Activated naive CD4-positive, alpha-beta T cell treated with anti-CD3 and anti-CD28 coated beads, Interleukin-2, amount 10 ng/mL, durations not matched to agents 7 days and 5 days (primary cell): ENCODE measurements around the gene LYST.
A peak's percentile ranks its signal among the peaks of the same experiment; 100 is the strongest.

Experiments used
- CTCF ChIA-PET: fragments of 350-600 bp; sonication (Branson Sonifier 250); formaldehyde crosslinking; loops from one replicate; lab custom pipeline; 2021; ENCODE audit warnings: antibody characterized with exemption; lab: Charles Lee
- DNase-seq: peaks from one replicate; pipeline ENCODE4 v3.0.0-alpha.2; 2020
- H3K27ac Mint-ChIP-seq: one replicate; pipeline ENCODE4 v1.8.0; 2021; ENCODE audit warnings: mild to moderate bottlenecking, moderate library complexity, mixed read lengths
- H3K27me3 Mint-ChIP-seq: one replicate; pipeline ENCODE4 v1.8.0; 2021; ENCODE audit warnings: mild to moderate bottlenecking, mixed read lengths
- H3K36me3 Mint-ChIP-seq: one replicate; pipeline ENCODE4 v1.8.0; 2021; ENCODE audit warnings: mixed read lengths
- H3K4me1 Mint-ChIP-seq: one replicate; pipeline ENCODE4 v1.8.0; 2021; ENCODE audit warnings: mixed read lengths
- H3K4me3 Mint-ChIP-seq: one replicate; pipeline ENCODE4 v1.8.0; 2021; ENCODE audit warnings: mild to moderate bottlenecking, moderate library complexity, mixed read lengths
- H3K9me3 Mint-ChIP-seq: one replicate; pipeline ENCODE4 v1.8.0; 2021; ENCODE audit warnings: mixed read lengths

The LYST gene

GRCh38 chr1:235874261-235874660 lies 7.6 kb upstream of the LYST start:
- no peak overlapping the region for H3K27ac Mint-ChIP-seq
- DNase-seq = no peak
- peaks cover 3% of the 10 kb centered on the region for H3K36me3 Mint-ChIP-seq
- CTCF ChIA-PET = no interaction called here
- H3K4me3 Mint-ChIP-seq = no peak overlapping the region
- H3K4me1 Mint-ChIP-seq = peaks cover 59% of the 10 kb centered on the region
- H3K27me3 Mint-ChIP-seq = no peaks in the 10 kb centered on the region
- H3K9me3 Mint-ChIP-seq = no peaks in the 10 kb centered on the region

- Mint-ChIP-seq H3K4me1 (peaks cover 57% of the 10 kb centered on the region), H3K27me3 (no peaks in the 10 kb centered on the region), H3K27ac (no peak overlapping the region), H3K9me3 (no peaks in the 10 kb centered on the region), H3K36me3 (peaks cover 3% of the 10 kb centered on the region), H3K4me3 (no peak overlapping the region)
- no peak for DNase-seq
- CTCF ChIA-PET = no interaction called here
These were observed 6.9 kb upstream of the LYST start for GRCh38 chr1:235873571-235873970.

GRCh38 chr1:235873045-235873444 lies 6.3 kb upstream of the LYST start:
- no peak for DNase-seq
- Mint-ChIP-seq H3K27me3 (no peaks in the 10 kb centered on the region), H3K36me3 (peaks cover 3% of the 10 kb centered on the region), H3K4me3 (no peak overlapping the region), H3K27ac (peak overlapping the region; percentile 82), H3K9me3 (no peaks in the 10 kb centered on the region), H3K4me1 (peaks cover 57% of the 10 kb centered on the region)
- CTCF ChIA-PET = no interaction called here

- peaks cover 3% of the 10 kb centered on the region for H3K36me3 Mint-ChIP-seq
- CTCF ChIA-PET = no interaction called here
- no peak for DNase-seq
- peaks cover 60% of the 10 kb centered on the region for H3K4me1 Mint-ChIP-seq
- no peaks in the 10 kb centered on the region for H3K9me3 Mint-ChIP-seq
- no peak overlapping the region for H3K27ac Mint-ChIP-seq
- no peak overlapping the region for H3K4me3 Mint-ChIP-seq
- H3K27me3 Mint-ChIP-seq = no peaks in the 10 kb centered on the region
These were observed 5.6 kb upstream of the LYST start for GRCh38 chr1:235872270-235872669.

- peak; percentile 67 for DNase-seq
- Mint-ChIP-seq H3K27me3 (no peaks in the 10 kb centered on the region), H3K27ac (peak overlapping the region; percentile 98), H3K36me3 (peaks cover 2% of the 10 kb centered on the region), H3K9me3 (no peaks in the 10 kb centered on the region), H3K4me3 (peak overlapping the region; percentile 100), H3K4me1 (peaks cover 51% of the 10 kb centered on the region)
- CTCF ChIA-PET = interaction anchor here (0.7 to 3.5 kb wide), 4 partner anchors 9 to 104 kb away, joined by 3 to 17 read pairs (median 5); no protein-coding TSS in a partner anchor
These were observed 1.3 kb upstream of the LYST start for GRCh38 chr1:235867903-235868469.

- Mint-ChIP-seq H3K27ac (peak overlapping the region; percentile 98), H3K9me3 (no peaks in the 10 kb centered on the region), H3K27me3 (no peaks in the 10 kb centered on the region), H3K4me3 (peak overlapping the region; percentile 100), H3K4me1 (peaks cover 47% of the 10 kb centered on the region), H3K36me3 (peaks cover 4% of the 10 kb centered on the region)
- peak; percentile 97 for DNase-seq
- CTCF ChIA-PET = interaction anchor here (0.6 to 4.9 kb wide), 11 partner anchors 9 to 107 kb away, joined by 3 to 65 read pairs (median 5); no protein-coding TSS in a partner anchor
These were observed 473 bp upstream of the LYST start for GRCh38 chr1:235866913-235867845.

GRCh38 chr1:235865565-235866204 lies 1.0 kb downstream of the LYST start:
- Mint-ChIP-seq H3K27ac (peak overlapping the region; percentile 98), H3K4me3 (peak overlapping the region; percentile 100), H3K4me1 (peaks cover 47% of the 10 kb centered on the region), H3K36me3 (peaks cover 4% of the 10 kb centered on the region), H3K27me3 (no peaks in the 10 kb centered on the region), H3K9me3 (no peaks in the 10 kb centered on the region)
- CTCF ChIA-PET = interaction anchor here (0.8 to 4.9 kb wide), 24 partner anchors 9 to 109 kb away, joined by 3 to 65 read pairs (median 4); no protein-coding TSS in a partner anchor
- DNase-seq = no peak

GRCh38 chr1:235864931-235865525 lies 1.7 kb downstream of the LYST start:
- H3K4me1 Mint-ChIP-seq = peaks cover 47% of the 10 kb centered on the region
- peak overlapping the region; percentile 75 for H3K27ac Mint-ChIP-seq
- H3K4me3 Mint-ChIP-seq = peak overlapping the region; percentile 70
- H3K27me3 Mint-ChIP-seq = no peaks in the 10 kb centered on the region
- DNase-seq = no peak
- H3K36me3 Mint-ChIP-seq = peaks cover 4% of the 10 kb centered on the region
- no peaks in the 10 kb centered on the region for H3K9me3 Mint-ChIP-seq
- CTCF ChIA-PET = interaction anchor here (0.8 to 4.9 kb wide), 20 partner anchors 8 to 106 kb away, joined by 3 to 65 read pairs (median 4); no protein-coding TSS in a partner anchor

- H3K36me3 Mint-ChIP-seq = peaks cover 4% of the 10 kb centered on the region
- H3K27me3 Mint-ChIP-seq = no peaks in the 10 kb centered on the region
- H3K9me3 Mint-ChIP-seq = no peaks in the 10 kb centered on the region
- CTCF ChIA-PET = interaction anchor here (2.2 to 4.9 kb wide), 3 partner anchors 19 to 106 kb away, joined by 8 to 65 read pairs (median 17); no protein-coding TSS in a partner anchor
- DNase-seq = no peak
- H3K27ac Mint-ChIP-seq = no peak overlapping the region
- peak overlapping the region; percentile 70 for H3K4me3 Mint-ChIP-seq
- peaks cover 47% of the 10 kb centered on the region for H3K4me1 Mint-ChIP-seq
These were observed 2.2 kb downstream of the LYST start for GRCh38 chr1:235864469-235864868.

GRCh38 chr1:235863699-235864093 lies 3.0 kb downstream of the LYST start:
- H3K4me1 Mint-ChIP-seq = peaks cover 47% of the 10 kb centered on the region
- H3K27ac Mint-ChIP-seq = no peak overlapping the region
- CTCF ChIA-PET = interaction anchor here (4.9 kb wide), 1 partner anchor 107 kb away, joined by 65 read pairs; no protein-coding TSS in a partner anchor
- H3K27me3 Mint-ChIP-seq = no peaks in the 10 kb centered on the region
- no peak for DNase-seq
- no peaks in the 10 kb centered on the region for H3K9me3 Mint-ChIP-seq
- H3K4me3 Mint-ChIP-seq = peak overlapping the region; percentile 21
- H3K36me3 Mint-ChIP-seq = peaks cover 4% of the 10 kb centered on the region

- H3K27ac Mint-ChIP-seq = no peak overlapping the region
- CTCF ChIA-PET = no interaction called here
- H3K4me3 Mint-ChIP-seq = no peak overlapping the region
- no peak for DNase-seq
- H3K27me3 Mint-ChIP-seq = no peaks in the 10 kb centered on the region
- peaks cover 41% of the 10 kb centered on the region for H3K4me1 Mint-ChIP-seq
- H3K36me3 Mint-ChIP-seq = peaks cover 7% of the 10 kb centered on the region
- no peaks in the 10 kb centered on the region for H3K9me3 Mint-ChIP-seq
These were observed 4.8 kb downstream of the LYST start for GRCh38 chr1:235861857-235862256.

- H3K36me3 Mint-ChIP-seq = peaks cover 7% of the 10 kb centered on the region
- DNase-seq = no peak
These were observed 5.9 kb downstream of the LYST start for GRCh38 chr1:235860829-235861228.

GRCh38 chr1:235859789-235860188 lies 6.9 kb downstream of the LYST start:
- H3K4me1 Mint-ChIP-seq = peaks cover 34% of the 10 kb centered on the region
- CTCF ChIA-PET = interaction anchor here (0.7 to 1.6 kb wide), 2 partner anchors 112 to 346 kb away, joined by 3 read pairs; no protein-coding TSS in a partner anchor
- H3K27me3 Mint-ChIP-seq = no peaks in the 10 kb centered on the region
- H3K4me3 Mint-ChIP-seq = no peak overlapping the region
- no peak overlapping the region for H3K27ac Mint-ChIP-seq
- peaks cover 5% of the 10 kb centered on the region for H3K36me3 Mint-ChIP-seq
- no peaks in the 10 kb centered on the region for H3K9me3 Mint-ChIP-seq
- DNase-seq = no peak

More at GRCh38 chr1:235860829-235861228, 5.9 kb downstream of the LYST start:
- Mint-ChIP-seq H3K27ac (no peak overlapping the region), H3K4me3 (no peak overlapping the region), H3K9me3 (no peaks in the 10 kb centered on the region), H3K27me3 (no peaks in the 10 kb centered on the region), H3K4me1 (peaks cover 41% of the 10 kb centered on the region)
- CTCF ChIA-PET = no interaction called here
